Transverse colon (tissue), 3 donors: ENCODE measurements around the gene ADGRG3.

ENCODE experiments used
- EP300 ChIP-seq: sonication (generic); formaldehyde crosslinking; IDR thresholded peaks from one replicate; pipeline ENCODE4 v1.6.1; 2017; ENCODE audit warnings: antibody characterized with exemption, low read depth
- TF ChIP-seq, protein P1 (sequence below), 5 experiments: fragments of 200-600 bp in 3 of 5; fragments of 450-650 bp in 2 of 5; sonication (generic) in 3 of 5; IDR thresholded peaks; 1 replicate in 2 of 5; 2 replicates in 3 of 5; pipeline ENCODE4 v1.5.1; 2016 to 2017; ENCODE audit warnings: antibody characterized with exemption in 5 of 5, inconsistent platforms in 3 of 5, mild to moderate bottlenecking in 2 of 5, moderate library complexity in 1 of 5

DNA sequence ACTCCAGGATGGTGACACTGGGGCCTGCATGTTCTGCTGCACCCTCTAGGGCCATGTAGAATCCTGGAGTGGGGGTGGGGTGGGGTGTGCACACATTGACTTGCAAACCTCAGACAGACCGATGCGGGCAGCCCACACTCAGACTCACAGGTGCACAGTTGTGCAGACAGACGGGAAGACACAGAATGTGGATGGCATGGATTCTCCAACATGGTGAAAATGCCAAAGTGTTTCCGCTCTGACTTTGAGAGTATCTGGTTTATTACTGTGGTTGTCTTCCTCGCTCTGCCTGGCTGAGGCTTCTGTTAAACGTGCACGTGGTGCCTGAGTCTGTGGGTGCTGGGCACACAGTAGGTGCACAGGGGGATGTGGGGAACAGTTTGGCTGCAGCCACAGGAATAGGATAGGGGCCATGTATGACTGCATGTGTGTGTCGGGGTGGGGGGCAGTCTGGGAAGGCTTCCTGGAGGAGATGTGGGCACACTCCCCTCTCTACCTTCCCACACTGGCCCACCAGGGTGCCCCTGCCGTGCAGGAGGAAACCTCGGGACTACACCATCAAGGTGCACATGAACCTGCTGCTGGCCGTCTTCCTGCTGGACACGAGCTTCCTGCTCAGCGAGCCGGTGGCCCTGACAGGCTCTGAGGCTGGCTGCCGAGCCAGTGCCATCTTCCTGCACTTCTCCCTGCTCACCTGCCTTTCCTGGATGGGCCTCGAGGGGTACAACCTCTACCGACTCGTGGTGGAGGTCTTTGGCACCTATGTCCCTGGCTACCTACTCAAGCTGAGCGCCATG lies 9.0 kb upstream of the ADGRG3 start:
- TF ChIP-seq, protein P1, sequence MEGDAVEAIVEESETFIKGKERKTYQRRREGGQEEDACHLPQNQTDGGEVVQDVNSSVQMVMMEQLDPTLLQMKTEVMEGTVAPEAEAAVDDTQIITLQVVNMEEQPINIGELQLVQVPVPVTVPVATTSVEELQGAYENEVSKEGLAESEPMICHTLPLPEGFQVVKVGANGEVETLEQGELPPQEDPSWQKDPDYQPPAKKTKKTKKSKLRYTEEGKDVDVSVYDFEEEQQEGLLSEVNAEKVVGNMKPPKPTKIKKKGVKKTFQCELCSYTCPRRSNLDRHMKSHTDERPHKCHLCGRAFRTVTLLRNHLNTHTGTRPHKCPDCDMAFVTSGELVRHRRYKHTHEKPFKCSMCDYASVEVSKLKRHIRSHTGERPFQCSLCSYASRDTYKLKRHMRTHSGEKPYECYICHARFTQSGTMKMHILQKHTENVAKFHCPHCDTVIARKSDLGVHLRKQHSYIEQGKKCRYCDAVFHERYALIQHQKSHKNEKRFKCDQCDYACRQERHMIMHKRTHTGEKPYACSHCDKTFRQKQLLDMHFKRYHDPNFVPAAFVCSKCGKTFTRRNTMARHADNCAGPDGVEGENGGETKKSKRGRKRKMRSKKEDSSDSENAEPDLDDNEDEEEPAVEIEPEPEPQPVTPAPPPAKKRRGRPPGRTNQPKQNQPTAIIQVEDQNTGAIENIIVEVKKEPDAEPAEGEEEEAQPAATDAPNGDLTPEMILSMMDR (IDR thresholded peaks at IDR 0.05) = no peak
- TF ChIP-seq EP300 = no peak
